ENCODE results near the gene COL27A1.

GRCh38 chr9:114107286-114108001 is 47.9 kb upstream of the COL27A1 start:
- TF ChIP-seq, protein P1, sequence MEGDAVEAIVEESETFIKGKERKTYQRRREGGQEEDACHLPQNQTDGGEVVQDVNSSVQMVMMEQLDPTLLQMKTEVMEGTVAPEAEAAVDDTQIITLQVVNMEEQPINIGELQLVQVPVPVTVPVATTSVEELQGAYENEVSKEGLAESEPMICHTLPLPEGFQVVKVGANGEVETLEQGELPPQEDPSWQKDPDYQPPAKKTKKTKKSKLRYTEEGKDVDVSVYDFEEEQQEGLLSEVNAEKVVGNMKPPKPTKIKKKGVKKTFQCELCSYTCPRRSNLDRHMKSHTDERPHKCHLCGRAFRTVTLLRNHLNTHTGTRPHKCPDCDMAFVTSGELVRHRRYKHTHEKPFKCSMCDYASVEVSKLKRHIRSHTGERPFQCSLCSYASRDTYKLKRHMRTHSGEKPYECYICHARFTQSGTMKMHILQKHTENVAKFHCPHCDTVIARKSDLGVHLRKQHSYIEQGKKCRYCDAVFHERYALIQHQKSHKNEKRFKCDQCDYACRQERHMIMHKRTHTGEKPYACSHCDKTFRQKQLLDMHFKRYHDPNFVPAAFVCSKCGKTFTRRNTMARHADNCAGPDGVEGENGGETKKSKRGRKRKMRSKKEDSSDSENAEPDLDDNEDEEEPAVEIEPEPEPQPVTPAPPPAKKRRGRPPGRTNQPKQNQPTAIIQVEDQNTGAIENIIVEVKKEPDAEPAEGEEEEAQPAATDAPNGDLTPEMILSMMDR (conservative IDR thresholded peaks at IDR 0.05; ENCODE audit: low read depth, low read length) = no peak
- no peak for TF ChIP-seq EZH2 (IDR thresholded peaks at IDR 0.05; ENCODE audit: borderline replicate concordance, low read depth, low read length, poor library complexity, severe bottlenecking)

Measured in A673 (cell line).